Measurements from ENCODE around the gene MTUS2. TPM values are rescaled to one million over a fixed set of nuclear protein-coding genes. Genes with fewer than 3 reads are reported as not detected.

Gene MTUS2
- polyA plus RNA-seq, 1 donor from 2014 or later = 4.4 TPM

DNA sequence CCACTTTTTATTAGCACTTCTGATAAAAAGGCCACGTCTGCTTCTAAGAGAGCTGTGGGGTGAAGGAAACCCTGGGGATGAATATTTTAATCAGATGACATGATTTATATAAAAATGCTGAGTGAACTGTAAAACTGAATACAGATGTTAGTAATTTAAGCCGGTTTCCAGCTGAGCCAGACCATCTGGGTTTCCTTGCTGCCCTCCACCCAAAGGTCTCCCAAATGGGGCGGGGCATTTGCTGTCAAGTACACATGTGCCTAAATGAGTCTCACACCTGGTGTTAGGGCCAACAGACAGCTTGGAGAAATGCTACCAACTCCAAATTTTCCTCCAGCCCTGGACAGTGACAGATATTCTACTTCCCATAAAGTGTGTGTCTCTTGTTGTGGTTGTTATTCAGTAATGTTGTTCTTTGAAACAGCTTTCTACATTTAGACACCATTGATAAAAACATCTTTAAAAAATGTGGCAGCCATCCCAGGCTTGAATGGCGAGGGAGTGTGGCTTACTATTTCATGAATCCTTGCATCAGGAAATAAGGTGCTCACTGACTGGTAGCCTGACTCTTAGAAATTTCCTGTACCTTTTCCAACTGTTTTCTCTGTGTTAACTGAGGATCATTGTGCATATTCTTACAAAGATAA, 350.4 kb downstream of the MTUS2 start:
- no peaks in the 10 kb centered on the region for H3K9me2 ChIP-seq (ENCODE audit: insufficient read depth, low read length)
- H2AFZ ChIP-seq (ENCODE audit: low read depth, low read length) = no peak overlapping the region

DNA sequence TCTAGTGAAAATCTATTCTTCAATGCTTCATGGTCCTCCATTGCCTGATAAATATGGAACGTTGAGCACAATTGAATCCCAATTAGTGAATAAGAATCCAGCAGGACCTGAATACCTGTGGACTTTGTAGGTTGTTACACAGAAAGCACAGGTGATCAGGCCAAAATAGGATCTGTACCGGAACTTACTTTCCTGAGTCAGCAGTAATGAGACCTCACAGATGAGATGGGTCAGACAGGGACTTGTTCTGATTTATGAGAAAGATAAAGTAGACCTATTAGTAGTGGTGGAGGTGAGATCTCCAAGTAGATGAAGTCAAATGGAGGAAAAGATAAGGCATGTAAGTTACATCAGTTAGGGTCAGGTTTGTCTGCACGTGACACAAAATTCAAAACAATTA, 351.1 kb downstream of the MTUS2 start:
- Histone ChIP-seq H3F3A (ENCODE audit: insufficient read depth, low read length, poor library complexity, severe bottlenecking) (no peaks in the 10 kb centered on the region), H3K27me3 (ENCODE audit: insufficient read depth, low read depth, low read length) (no peaks in the 10 kb centered on the region), H4K20me1 (ENCODE audit: insufficient read depth) (no peaks in the 10 kb centered on the region), H3K9me3 (ENCODE audit: low read length) (no peaks in the 10 kb centered on the region), H3K4me3 (ENCODE audit: low read length) (no peak overlapping the region), H3K4me2 (ENCODE audit: low read length) (no peak overlapping the region), H3K9ac (ENCODE audit: low read length) (no peak overlapping the region), H3K79me2 (replicated peaks; ENCODE audit: insufficient read depth, low read length) (no peaks in the 10 kb centered on the region), H3K9me2 (ENCODE audit: insufficient read depth, low read length) (no peaks in the 10 kb centered on the region), H3K27ac (ENCODE audit: low read length) (no peak overlapping the region), H3K36me3 (ENCODE audit: insufficient read depth, low read length) (no peaks in the 10 kb centered on the region), H2AFZ (ENCODE audit: low read depth, low read length) (no peak overlapping the region)
- TF ChIP-seq, protein P1, sequence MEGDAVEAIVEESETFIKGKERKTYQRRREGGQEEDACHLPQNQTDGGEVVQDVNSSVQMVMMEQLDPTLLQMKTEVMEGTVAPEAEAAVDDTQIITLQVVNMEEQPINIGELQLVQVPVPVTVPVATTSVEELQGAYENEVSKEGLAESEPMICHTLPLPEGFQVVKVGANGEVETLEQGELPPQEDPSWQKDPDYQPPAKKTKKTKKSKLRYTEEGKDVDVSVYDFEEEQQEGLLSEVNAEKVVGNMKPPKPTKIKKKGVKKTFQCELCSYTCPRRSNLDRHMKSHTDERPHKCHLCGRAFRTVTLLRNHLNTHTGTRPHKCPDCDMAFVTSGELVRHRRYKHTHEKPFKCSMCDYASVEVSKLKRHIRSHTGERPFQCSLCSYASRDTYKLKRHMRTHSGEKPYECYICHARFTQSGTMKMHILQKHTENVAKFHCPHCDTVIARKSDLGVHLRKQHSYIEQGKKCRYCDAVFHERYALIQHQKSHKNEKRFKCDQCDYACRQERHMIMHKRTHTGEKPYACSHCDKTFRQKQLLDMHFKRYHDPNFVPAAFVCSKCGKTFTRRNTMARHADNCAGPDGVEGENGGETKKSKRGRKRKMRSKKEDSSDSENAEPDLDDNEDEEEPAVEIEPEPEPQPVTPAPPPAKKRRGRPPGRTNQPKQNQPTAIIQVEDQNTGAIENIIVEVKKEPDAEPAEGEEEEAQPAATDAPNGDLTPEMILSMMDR (IDR thresholded peaks at IDR 0.05; ENCODE audit: poor library complexity, severe bottlenecking) = no peak
- TF ChIP-seq MXI1 (conservative IDR thresholded peaks at IDR 0.05; ENCODE audit: poor library complexity, severe bottlenecking) (no peak), RAD21 (conservative IDR thresholded peaks at IDR 0.05) (no peak), POLR2AphosphoS5 (IDR thresholded peaks at IDR 0.05) (no peak), EZH2 (IDR thresholded peaks at IDR 0.05; ENCODE audit: borderline replicate concordance, insufficient read depth, low read length, poor library complexity, severe bottlenecking) (no peak), TAF1 (IDR thresholded peaks at IDR 0.05; ENCODE audit: low read depth) (no peak), SMC3 (conservative IDR thresholded peaks at IDR 0.05; ENCODE audit: poor library complexity) (no peak)
- TF ChIP-seq, protein P2, sequence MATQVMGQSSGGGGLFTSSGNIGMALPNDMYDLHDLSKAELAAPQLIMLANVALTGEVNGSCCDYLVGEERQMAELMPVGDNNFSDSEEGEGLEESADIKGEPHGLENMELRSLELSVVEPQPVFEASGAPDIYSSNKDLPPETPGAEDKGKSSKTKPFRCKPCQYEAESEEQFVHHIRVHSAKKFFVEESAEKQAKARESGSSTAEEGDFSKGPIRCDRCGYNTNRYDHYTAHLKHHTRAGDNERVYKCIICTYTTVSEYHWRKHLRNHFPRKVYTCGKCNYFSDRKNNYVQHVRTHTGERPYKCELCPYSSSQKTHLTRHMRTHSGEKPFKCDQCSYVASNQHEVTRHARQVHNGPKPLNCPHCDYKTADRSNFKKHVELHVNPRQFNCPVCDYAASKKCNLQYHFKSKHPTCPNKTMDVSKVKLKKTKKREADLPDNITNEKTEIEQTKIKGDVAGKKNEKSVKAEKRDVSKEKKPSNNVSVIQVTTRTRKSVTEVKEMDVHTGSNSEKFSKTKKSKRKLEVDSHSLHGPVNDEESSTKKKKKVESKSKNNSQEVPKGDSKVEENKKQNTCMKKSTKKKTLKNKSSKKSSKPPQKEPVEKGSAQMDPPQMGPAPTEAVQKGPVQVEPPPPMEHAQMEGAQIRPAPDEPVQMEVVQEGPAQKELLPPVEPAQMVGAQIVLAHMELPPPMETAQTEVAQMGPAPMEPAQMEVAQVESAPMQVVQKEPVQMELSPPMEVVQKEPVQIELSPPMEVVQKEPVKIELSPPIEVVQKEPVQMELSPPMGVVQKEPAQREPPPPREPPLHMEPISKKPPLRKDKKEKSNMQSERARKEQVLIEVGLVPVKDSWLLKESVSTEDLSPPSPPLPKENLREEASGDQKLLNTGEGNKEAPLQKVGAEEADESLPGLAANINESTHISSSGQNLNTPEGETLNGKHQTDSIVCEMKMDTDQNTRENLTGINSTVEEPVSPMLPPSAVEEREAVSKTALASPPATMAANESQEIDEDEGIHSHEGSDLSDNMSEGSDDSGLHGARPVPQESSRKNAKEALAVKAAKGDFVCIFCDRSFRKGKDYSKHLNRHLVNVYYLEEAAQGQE (IDR thresholded peaks at IDR 0.05; ENCODE audit: borderline replicate concordance) = no peak

More for the DNA sequence above, 350.4 kb downstream of the MTUS2 start:
- H3K79me2 ChIP-seq (replicated peaks; ENCODE audit: insufficient read depth, low read length) = no peaks in the 10 kb centered on the region
- H3K27me3 ChIP-seq (ENCODE audit: insufficient read depth, low read depth, low read length) = no peaks in the 10 kb centered on the region
- no peaks in the 10 kb centered on the region for H3K36me3 ChIP-seq (ENCODE audit: insufficient read depth, low read length)
- no peak overlapping the region for H3K9ac ChIP-seq (ENCODE audit: low read length)
- H3K4me3 ChIP-seq (ENCODE audit: low read length) = no peak overlapping the region
- H3K4me2 ChIP-seq (ENCODE audit: low read length) = no peak overlapping the region
- no peaks in the 10 kb centered on the region for H4K20me1 ChIP-seq (ENCODE audit: insufficient read depth)
- TF ChIP-seq SMC3 (conservative IDR thresholded peaks at IDR 0.05; ENCODE audit: poor library complexity) = no peak
- TF ChIP-seq, protein P2 (IDR thresholded peaks at IDR 0.05; ENCODE audit: borderline replicate concordance) = no peak
- no peak for TF ChIP-seq EZH2 (IDR thresholded peaks at IDR 0.05; ENCODE audit: borderline replicate concordance, insufficient read depth, low read length, poor library complexity, severe bottlenecking)
- no peak for TF ChIP-seq POLR2AphosphoS5 (IDR thresholded peaks at IDR 0.05)
- TF ChIP-seq RAD21 (conservative IDR thresholded peaks at IDR 0.05) = no peak
- no peak for TF ChIP-seq TAF1 (IDR thresholded peaks at IDR 0.05; ENCODE audit: low read depth)
- no peak for TF ChIP-seq MXI1 (conservative IDR thresholded peaks at IDR 0.05; ENCODE audit: poor library complexity, severe bottlenecking)
- TF ChIP-seq EP300 (conservative IDR thresholded peaks at IDR 0.05; ENCODE audit: poor library complexity, severe bottlenecking) = no peak
- TF ChIP-seq, protein P1 (IDR thresholded peaks at IDR 0.05; ENCODE audit: poor library complexity, severe bottlenecking) = no peak
- H3F3A ChIP-seq (ENCODE audit: insufficient read depth, low read length, poor library complexity, severe bottlenecking) = no peaks in the 10 kb centered on the region
- no peak overlapping the region for H3K27ac ChIP-seq (ENCODE audit: low read length)
- H3K9me3 ChIP-seq (ENCODE audit: low read length) = no peaks in the 10 kb centered on the region

Data from neural cell (in vitro differentiated cells).